Measurements from ENCODE around the gene POR. TPM values are rescaled to one million over a fixed set of nuclear protein-coding genes. Genes with fewer than 3 reads are reported as not detected.

POR gene
- total and polyA plus RNA-seq, 2 of the 13 experiments (the other 11 are each of a cell fraction or from before 2014, with no cell fraction given), result 145 to 266 TPM

GRCh38 chr7:76022026-76022780 lies 107.2 kb downstream of the POR start:
- FAIRE-seq (no peak), ATAC-seq (no peak), DNase-seq (ENCODE audit: low spot score) (no peak)
- Histone ChIP-seq H3K4me1 (ENCODE audit: insufficient read depth, low read length) (peaks cover 8% of the 10 kb centered on the region), H4K20me1 (ENCODE audit: insufficient read depth, low read length) (no peaks in the 10 kb centered on the region), H3K27ac (ENCODE audit: extremely low read length, insufficient read depth, low read length) (no peak overlapping the region), H3K27me3 (ENCODE audit: control insufficient read depth in 1 of 2, insufficient read depth in 2 of 2, low read length in 2 of 2) (no peaks in the 10 kb centered on the region), H2AFZ (ENCODE audit: low read length) (no peak overlapping the region), H3K4me2 (ENCODE audit: low read depth, low read length) (no peak overlapping the region), H3K36me3 (replicated peaks in 1 of 2; ENCODE audit: control insufficient read depth in 1 of 2, insufficient read depth in 2 of 2, low read length in 2 of 2) (peaks cover 1 to 22% of the 10 kb centered on the region in 2 experiments; a peak in 4 of 5 replicates), H3K4me3 (replicated peaks in 1 of 3; ENCODE audit: insufficient read depth in 1 of 3, low read depth in 2 of 3, low read length in 3 of 3) (no peak overlapping the region), H3K79me2 (ENCODE audit: insufficient read depth, low read length) (no peaks in the 10 kb centered on the region), H3K9me3 (ENCODE audit: low read length) (no peaks in the 10 kb centered on the region), H3K9ac (ENCODE audit: insufficient read depth, low read depth, low read length) (no peak overlapping the region)
- ChIA-PET CTCF (ENCODE audit: low intra/inter-chr PET ratio, low total read pairs) (no interaction called here), POLR2A (no interaction called here)
- WGBS (ENCODE audit: low lambda C conversion rate), result 95% methylated on average over 7 of the region's 7 CpGs
- no peak for TF ChIP-seq LRRFIP1 (CRISPR knock-in tag; conservative IDR thresholded peaks at IDR 0.05)
- no peak for TF ChIP-seq RARG (CRISPR knock-in tag; IDR thresholded peaks at IDR 0.05; ENCODE audit: low read depth)
- TF ChIP-seq ZBTB46 (CRISPR knock-in tag; IDR thresholded peaks at IDR 0.05; ENCODE audit: borderline replicate concordance), result no peak
- TF ChIP-seq PHF20 (CRISPR knock-in tag; IDR thresholded peaks at IDR 0.05), result no peak
- TF ChIP-seq NPAS2 (CRISPR knock-in tag; IDR thresholded peaks at IDR 0.05; ENCODE audit: borderline replicate concordance), result no peak
- no peak for TF ChIP-seq ZNF160 (CRISPR knock-in tag; IDR thresholded peaks at IDR 0.05)
- no peak for TF ChIP-seq ZNF709 (CRISPR knock-in tag; IDR thresholded peaks at IDR 0.05)
- no peak for TF ChIP-seq MAFG (CRISPR knock-in tag; IDR thresholded peaks at IDR 0.05)
- no peak for TF ChIP-seq ZNF781 (CRISPR knock-in tag; IDR thresholded peaks at IDR 0.05; ENCODE audit: borderline replicate concordance, not compliant biosample characterization)
- TF ChIP-seq NFIC (IDR thresholded peaks at IDR 0.05; ENCODE audit: low read length), result no peak
- TF ChIP-seq JUNB (CRISPR knock-in tag; IDR thresholded peaks at IDR 0.05; ENCODE audit: borderline replicate concordance), result no peak
- TF ChIP-seq ZFP62 (CRISPR knock-in tag; IDR thresholded peaks at IDR 0.05), result no peak
- TF ChIP-seq MAFF (IDR thresholded peaks at IDR 0.05; ENCODE audit: low read depth, low read length), result no peak
- TF ChIP-seq MED1 (CRISPR knock-in tag; IDR thresholded peaks at IDR 0.05), result no peak
- no peak for TF ChIP-seq XBP1 (CRISPR knock-in tag; IDR thresholded peaks at IDR 0.05)
- no peak for TF ChIP-seq PHF21A (CRISPR knock-in tag; IDR thresholded peaks at IDR 0.05)
- TF ChIP-seq ZNF180 (CRISPR knock-in tag; IDR thresholded peaks at IDR 0.05; ENCODE audit: borderline replicate concordance, low read depth), result no peak
- intact Hi-C loops (cut with micrococcal nuclease; ENCODE audit: unreplicated experiment), result no loop called here
- no TSS peak for BruUV-seq (replicated peaks)
- in situ Hi-C loops (cut with HindIII; ENCODE audit: extremely low pct_ligation_motif_present, low pct_unique_long_range_greater_than_20kb), result no loop called here
